Right cardiac atrium (tissue), 5 donors: ENCODE data around the gene CSTPP1. TPM values are rescaled to one million over a fixed set of nuclear protein-coding genes. Genes with fewer than 3 reads are reported as not detected.
"Not testable (repeated sequence)": the region's sequence is repeated elsewhere in the genome, so short reads cannot be mapped to it uniquely, and the experiment has no call there.

Experiments used
- ATAC-seq, 2 donors: fragments of 200-7000 bp; cut with Tn5 transposase; one replicate each; pipeline versions ENCODE4 v1.8.0 to v1.9.1; 2020; ENCODE audit warnings: moderate library complexity in 2 of 2, mild to moderate bottlenecking in 1 of 2
- DNase-seq, 3 donors: peaks; one replicate each; pipeline ENCODE4 v3.0.0-alpha.2; 2020
- H3K27ac ChIP-seq: one replicate; pipeline ENCODE4 v1.5.1; 2013; ENCODE audit warnings: mild to moderate bottlenecking, low read length, control low read depth, moderate library complexity
- H3K27me3 ChIP-seq: one replicate; pipeline ENCODE4 v1.6.1; 2013; ENCODE audit not compliant: control insufficient read depth, insufficient read depth
- H3K4me1 ChIP-seq: one replicate; pipeline ENCODE4 v1.6.1; 2013; ENCODE audit warnings: low read length; ENCODE audit not compliant: control insufficient read depth, insufficient read depth
- H3K4me3 ChIP-seq: one replicate; pipeline ENCODE4 v1.5.1; 2013; ENCODE audit warnings: low read length, control low read depth
- H3K9me3 ChIP-seq: one replicate; pipeline ENCODE4 v1.6.1; 2013; ENCODE audit warnings: low read length; ENCODE audit not compliant: control insufficient read depth
- WGBS: extraction: QIAGEN DNeasy Blood & Tissue Kit; methylation state at CpG from one replicate; pipeline ENCODE4 v1.1.7; 2013; 5-methylcytosine and 5-hydroxymethylcytosine counted together
- intact Hi-C, 4 donors: fragments of 100-400 bp; cut with DNase I; formaldehyde crosslinking; loops; one replicate each; pipeline versions ENCODE4 v1.11.0 to v1.14.0; 2022 to 2023
- polyA plus RNA-seq: library from polyadenylated mRNA; stranded (reverse); fragments of 200-250 nt; gene quantifications from one replicate; pipeline ENCODE4 v1.2.3, GENCODE V29; 2013
- total RNA-seq, 4 donors: library from RNA; stranded (reverse); fragmentation: NEBNext Ultra II Directional; extraction: Animal tissue kit (Norgen Biotek cat#: 25700); gene quantifications; one replicate each; pipeline ENCODE4 v1.2.1, GENCODE V29; 2021
- donor health status: healthy with polysubstance abuse.
- donor health status: DM: no; HTN: yes; CAD: no.
- donor health status: DM: no; HTN: no; CAD: no.
- donor health status: DM: no; HTN: yes; CAD: no; lungs with severe emphysema.
- donor health status: DM: yes; HTN: yes; CAD: no.

Gene CSTPP1
- total and polyA plus RNA-seq, 5 donors = 12.7 to 17.5 (median 15.6) TPM

GRCh38 chr11:47070769-47071168, 134.2 kb downstream of the CSTPP1 start:
- ATAC-seq (no peak), DNase-seq (no peak)
- Histone ChIP-seq H3K27me3 (no peaks in the 10 kb centered on the region), H3K4me1 (no peaks in the 10 kb centered on the region), H3K9me3 (no peaks in the 10 kb centered on the region), H3K27ac (no peak overlapping the region), H3K4me3 (no peak overlapping the region)
- intact Hi-C loops = no loop called here
- WGBS = 86% methylated on average over 1 of the region's 1 CpG

- WGBS = 54% methylated on average over 3 of the region's 3 CpGs
- H3K4me1 ChIP-seq = no peaks in the 10 kb centered on the region
- DNase-seq (no peak), ATAC-seq (no peak)
- intact Hi-C loops = no loop called here
- H3K4me3 ChIP-seq = no peak overlapping the region
- H3K27ac ChIP-seq = no peak overlapping the region
- no peaks in the 10 kb centered on the region for H3K27me3 ChIP-seq
- H3K9me3 ChIP-seq = no peaks in the 10 kb centered on the region
These were observed 134.8 kb downstream of the CSTPP1 start for GRCh38 chr11:47071341-47071740.

- Histone ChIP-seq H3K27ac (no peak overlapping the region), H3K9me3 (no peaks in the 10 kb centered on the region), H3K4me1 (no peaks in the 10 kb centered on the region), H3K4me3 (no peak overlapping the region), H3K27me3 (no peaks in the 10 kb centered on the region)
- DNase-seq (peak in 2 of 3 donors; percentile 16 to 71), ATAC-seq (peak; percentile 11 to 72)
- intact Hi-C loops = no loop called here
- 53% methylated on average over 2 of the region's 2 CpGs for WGBS
These were observed 135.3 kb downstream of the CSTPP1 start for GRCh38 chr11:47071791-47072261.

- no peak for ATAC-seq
- H3K27me3 ChIP-seq = no peaks in the 10 kb centered on the region
- intact Hi-C loops = no loop called here
- WGBS = 69% methylated on average over 7 of the region's 7 CpGs
- no peak for DNase-seq
- no peak overlapping the region for H3K27ac ChIP-seq
- H3K4me1 ChIP-seq = no peaks in the 10 kb centered on the region
- H3K4me3 ChIP-seq = no peak overlapping the region
- no peaks in the 10 kb centered on the region for H3K9me3 ChIP-seq
These were observed 142.4 kb downstream of the CSTPP1 start for GRCh38 chr11:47078751-47079521.

GRCh38 chr11:47080775-47081174, 144.2 kb downstream of the CSTPP1 start:
- H3K27ac ChIP-seq, H3K4me1 ChIP-seq, H3K9me3 ChIP-seq, ATAC-seq, intact Hi-C loops, H3K27me3 ChIP-seq, H3K4me3 ChIP-seq, DNase-seq: not testable (repeated sequence)
- WGBS = 96% methylated on average over 1 of the region's 1 CpG

- no peaks in the 10 kb centered on the region for H3K9me3 ChIP-seq
- H3K4me3 ChIP-seq = no peak overlapping the region
- ATAC-seq (no peak), DNase-seq (no peak)
- no peaks in the 10 kb centered on the region for H3K27me3 ChIP-seq
- H3K4me1 ChIP-seq = no peaks in the 10 kb centered on the region
- intact Hi-C loops = no loop called here
- H3K27ac ChIP-seq = no peak overlapping the region
These were observed 147.4 kb downstream of the CSTPP1 start for GRCh38 chr11:47083913-47084312.

- no peaks in the 10 kb centered on the region for H3K9me3 ChIP-seq
- no peaks in the 10 kb centered on the region for H3K4me1 ChIP-seq
- DNase-seq (no peak), ATAC-seq (no peak)
- no peak overlapping the region for H3K27ac ChIP-seq
- WGBS = 43% methylated on average over 3 of the region's 3 CpGs
- intact Hi-C loops = no loop called here
- no peak overlapping the region for H3K4me3 ChIP-seq
- no peaks in the 10 kb centered on the region for H3K27me3 ChIP-seq
These were observed 151.2 kb downstream of the CSTPP1 start for GRCh38 chr11:47087801-47088200.

- intact Hi-C loops = no loop called here
- H3K4me3 ChIP-seq = no peak overlapping the region
- no peaks in the 10 kb centered on the region for H3K4me1 ChIP-seq
- no peak for DNase-seq
- H3K27me3 ChIP-seq = no peaks in the 10 kb centered on the region
- 98% methylated on average over 2 of the region's 2 CpGs for WGBS
- ATAC-seq = no peak
- H3K9me3 ChIP-seq = no peaks in the 10 kb centered on the region
- H3K27ac ChIP-seq = no peak overlapping the region
These were observed 157.0 kb downstream of the CSTPP1 start for GRCh38 chr11:47093541-47093940.

- H3K27ac ChIP-seq, ATAC-seq, DNase-seq, intact Hi-C loops, H3K4me3 ChIP-seq, H3K27me3 ChIP-seq, H3K9me3 ChIP-seq, H3K4me1 ChIP-seq: not testable (repeated sequence)
- 93% methylated on average over 18 of the region's 22 CpGs for WGBS
These were observed 160.3 kb downstream of the CSTPP1 start for GRCh38 chr11:47096871-47097270.

GRCh38 chr11:47098223-47098622, 161.7 kb downstream of the CSTPP1 start:
- ATAC-seq = peak; percentile 33 to 65
- H3K27ac ChIP-seq, H3K4me1 ChIP-seq, H3K9me3 ChIP-seq, H3K4me3 ChIP-seq, DNase-seq, H3K27me3 ChIP-seq, intact Hi-C loops: not testable (repeated sequence)
- 87% methylated on average over 3 of the region's 3 CpGs for WGBS

- ATAC-seq = no peak
- WGBS = 76% methylated on average over 3 of the region's 3 CpGs
- Histone ChIP-seq H3K27ac (no peak overlapping the region), H3K27me3 (no peaks in the 10 kb centered on the region), H3K4me3 (no peak overlapping the region), H3K9me3 (no peaks in the 10 kb centered on the region), H3K4me1 (no peaks in the 10 kb centered on the region)
- DNase-seq = no peak
- intact Hi-C loops = no loop called here
These were observed 162.8 kb downstream of the CSTPP1 start for GRCh38 chr11:47099214-47099917.
